ENCODE measurements around the gene PRAMEF2.
A peak's percentile ranks its signal among the peaks of the same experiment; 100 is the strongest.
"Not testable (repeated sequence)": the region's sequence is repeated elsewhere in the genome, so short reads cannot be mapped to it uniquely, and the experiment has no call there.

The PRAMEF2 gene

GRCh38 chr1:12856786-12857185 is at the start of gene PRAMEF2:
TSS of gene PRAMEF2 (plus strand) at chr1:12857086. CDS start at chr1:12859010, 1,924 bp downstream.
- DNase-seq (ENCODE audit: low read depth, low spot score) = not testable (repeated sequence)

- DNase-seq (ENCODE audit: low read depth, low spot score) = no peak
Observed at GRCh38 chr1:12809933-12810332, 47.0 kb upstream of the PRAMEF2 start.

- peak; percentile 36 for DNase-seq (ENCODE audit: low read depth, low spot score)
Observed at GRCh38 chr1:12810691-12811408, 46.0 kb upstream of the PRAMEF2 start.

- no peak for DNase-seq (ENCODE audit: low read depth, low spot score)
Observed at GRCh38 chr1:12811409-12811784, 45.5 kb upstream of the PRAMEF2 start.

- not testable (repeated sequence) for DNase-seq (ENCODE audit: low read depth, low spot score)
Observed at GRCh38 chr1:12819061-12819460, 37.8 kb upstream of the PRAMEF2 start.

- not testable (repeated sequence) for DNase-seq (ENCODE audit: low read depth, low spot score)
Observed at GRCh38 chr1:12831310-12831709, 25.6 kb upstream of the PRAMEF2 start, which contains the start of gene PRAMEF11. TSS of gene PRAMEF11 (minus strand) at chr1:12831410. CDS start at chr1:12828789, 2,621 bp downstream.

GRCh38 chr1:12833251-12833650 is 23.6 kb upstream of the PRAMEF2 start:
- DNase-seq (ENCODE audit: low read depth, low spot score) = not testable (repeated sequence)

GRCh38 chr1:12848620-12849019 is 8.3 kb upstream of the PRAMEF2 start, which contains the start of gene HNRNPCL1:
TSS of gene HNRNPCL1 (minus strand) at chr1:12848720. CDS start at chr1:12848289, 431 bp downstream.
- DNase-seq (ENCODE audit: low read depth, low spot score) = not testable (repeated sequence)

- no peak for DNase-seq (ENCODE audit: low read depth, low spot score)
Observed at GRCh38 chr1:12851779-12852178, 5.1 kb upstream of the PRAMEF2 start.

- DNase-seq (ENCODE audit: low read depth, low spot score) = not testable (repeated sequence)
Observed at GRCh38 chr1:12863131-12863880, 6.4 kb downstream of the PRAMEF2 start.

- DNase-seq (ENCODE audit: low read depth, low spot score) = not testable (repeated sequence)
Observed at GRCh38 chr1:12878453-12878852, 21.6 kb downstream of the PRAMEF2 start.

- not testable (repeated sequence) for DNase-seq (ENCODE audit: low read depth, low spot score)
Observed at GRCh38 chr1:12886101-12886500, 29.2 kb downstream of the PRAMEF2 start, which contains the start of gene PRAMEF4. TSS of gene PRAMEF4 (minus strand) at chr1:12886201. CDS start at chr1:12883394, 2,807 bp downstream.

- not testable (repeated sequence) for DNase-seq (ENCODE audit: low read depth, low spot score)
Observed at GRCh38 chr1:12898170-12898569, 41.3 kb downstream of the PRAMEF2 start, which contains the start of gene PRAMEF10. TSS of gene PRAMEF10 (minus strand) at chr1:12898270. CDS start at chr1:12895847, 2,423 bp downstream.

- DNase-seq (ENCODE audit: low read depth, low spot score) = not testable (repeated sequence)
Observed at GRCh38 chr1:12899186-12899585, 42.3 kb downstream of the PRAMEF2 start.

- DNase-seq (ENCODE audit: low read depth, low spot score) = not testable (repeated sequence)
Observed at GRCh38 chr1:12903793-12904572, 47.1 kb downstream of the PRAMEF2 start.
